Measurements from ENCODE around the gene SULF2. TPM values are rescaled to one million over a fixed set of nuclear protein-coding genes. Genes with fewer than 3 reads are reported as not detected.

Gene SULF2
- total and polyA plus RNA-seq, 9 of the 15 experiments (the other 6 are each of a cell fraction or from before 2014, with no cell fraction given) = 0.33 TPM; not detected in 8

GRCh38 chr20:47689731-47690130 is 95.5 kb downstream of the SULF2 start:
- ChIA-PET POLR2A (no interaction called here), CTCF (ENCODE audit: low intra/inter-chr PET ratio) (no interaction called here)
- Histone ChIP-seq H3K27me3 (ENCODE audit: control insufficient read depth in 2 of 2, insufficient read depth in 2 of 2, low read length in 2 of 2) (peaks cover 33 to 63% of the 10 kb centered on the region in 2 experiments), H2AFZ (ENCODE audit: low read depth, low read length) (no peak overlapping the region), H4K20me1 (replicated peaks; ENCODE audit: control insufficient read depth, insufficient read depth, low read length) (peaks cover 20% of the 10 kb centered on the region), H3K27ac (ENCODE audit: extremely low read depth, low read depth, low read length) (no peak overlapping the region), H3K4me3 (no peak overlapping the region), H3K4me2 (ENCODE audit: insufficient read depth, low read length) (no peak overlapping the region), H3K4me1 (replicated peaks in 1 of 2; ENCODE audit: control insufficient read depth in 2 of 2, insufficient read depth in 2 of 2, low read length in 2 of 2) (no peaks in the 10 kb centered on the region; a peak in 1 of 5 replicates), H3K9me1 (ENCODE audit: control insufficient read depth, insufficient read depth, low read length) (no peaks in the 10 kb centered on the region), H3K36me3 (ENCODE audit: control insufficient read depth, insufficient read depth, low read length) (no peaks in the 10 kb centered on the region), H3K79me2 (ENCODE audit: control insufficient read depth, insufficient read depth, low read length) (no peaks in the 10 kb centered on the region), H3K9ac (ENCODE audit: insufficient read depth in 1 of 2, low read depth in 2 of 2, low read length in 2 of 2) (no peak overlapping the region), H3K9me3 (replicated peaks; ENCODE audit: control insufficient read depth, insufficient read depth, low read depth, low read length) (no peaks in the 10 kb centered on the region)
- TF ChIP-seq RBM15 (IDR thresholded peaks at IDR 0.05; ENCODE audit: insufficient read depth, low read length) = no peak
- no peak for TF ChIP-seq NUFIP1 (IDR thresholded peaks at IDR 0.05; ENCODE audit: partially characterized antibody)
- peak in 1 of 2 experiments; percentile 8; a peak in 1 of 4 replicates for TF ChIP-seq BCLAF1 (IDR thresholded peaks at IDR 0.05; ENCODE audit: borderline replicate concordance in 1 of 2, control insufficient read depth in 1 of 2, low read depth in 2 of 2, low read length in 1 of 2)
- no peak for TF ChIP-seq CBX2 (IDR thresholded peaks at IDR 0.05; ENCODE audit: insufficient read depth, low read length, poor library complexity, severe bottlenecking)
- no peak for TF ChIP-seq ELF2 (CRISPR knock-in tag; IDR thresholded peaks at IDR 0.05)
- TF ChIP-seq FOXA1 (IDR thresholded peaks at IDR 0.05; ENCODE audit: borderline replicate concordance) = no peak
- no peak for TF ChIP-seq NONO (IDR thresholded peaks at IDR 0.05; ENCODE audit: low read depth in 2 of 2, low read length in 1 of 2)
- no peak for TF ChIP-seq ARID4B (CRISPR knock-in tag; IDR thresholded peaks at IDR 0.05)
- FAIRE-seq (no peak), DNase-seq (ENCODE audit: extremely low read depth in 1 of 4, low spot score in 3 of 4) (no peak), ATAC-seq (no peak)
- in situ Hi-C loops (cut with MboI) (no loop called here), intact Hi-C loops (cut with micrococcal nuclease) (no loop called here)
- 0% methylated on average over 1 of the region's 1 CpG for WGBS (ENCODE audit: insufficient coverage, low coverage, missing lambda C conversion rate)
- BruUV-seq (replicated peaks) = no TSS peak
